Duodenal mucosa (tissue), 2 donors: ENCODE measurements around the gene WDR20.
"Not testable (repeated sequence)": the region's sequence is repeated elsewhere in the genome, so short reads cannot be mapped to it uniquely, and the experiment has no call there.

Experiments used
- H3K27ac ChIP-seq: one replicate; pipeline ENCODE4 v1.7.0; 2013; ENCODE audit warnings: low read depth, low read length
- H3K27me3 ChIP-seq, 2 donors: one replicate each; pipeline ENCODE4 v1.7.0; 2013; ENCODE audit warnings: low read length in 2 of 2, control low read depth in 1 of 2; ENCODE audit not compliant: insufficient read depth in 2 of 2, control insufficient read depth in 1 of 2
- H3K36me3 ChIP-seq, 2 donors: one replicate each; pipeline ENCODE4 v1.7.0; 2013; ENCODE audit warnings: low read length in 2 of 2, control low read depth in 1 of 2; ENCODE audit not compliant: insufficient read depth in 2 of 2, control insufficient read depth in 1 of 2
- H3K4me1 ChIP-seq, 2 donors: one replicate each; pipeline ENCODE4 v1.7.0; 2013; ENCODE audit warnings: low read length in 2 of 2, control low read depth in 1 of 2; ENCODE audit not compliant: insufficient read depth in 2 of 2, control insufficient read depth in 1 of 2
- H3K4me3 ChIP-seq, 2 donors: one replicate each; pipeline ENCODE4 v1.7.0; 2013; ENCODE audit warnings: low read length in 2 of 2, low read depth in 1 of 2
- H3K9ac ChIP-seq, 2 donors: one replicate each; pipeline ENCODE4 v1.7.0; 2013; ENCODE audit warnings: low read length in 2 of 2, low read depth in 1 of 2
- H3K9me3 ChIP-seq, 2 donors: one replicate each; pipeline ENCODE4 v1.7.0; 2013; ENCODE audit warnings: low read length in 2 of 2, control low read depth in 1 of 2; ENCODE audit not compliant: control insufficient read depth in 1 of 2

Gene WDR20

DNA sequence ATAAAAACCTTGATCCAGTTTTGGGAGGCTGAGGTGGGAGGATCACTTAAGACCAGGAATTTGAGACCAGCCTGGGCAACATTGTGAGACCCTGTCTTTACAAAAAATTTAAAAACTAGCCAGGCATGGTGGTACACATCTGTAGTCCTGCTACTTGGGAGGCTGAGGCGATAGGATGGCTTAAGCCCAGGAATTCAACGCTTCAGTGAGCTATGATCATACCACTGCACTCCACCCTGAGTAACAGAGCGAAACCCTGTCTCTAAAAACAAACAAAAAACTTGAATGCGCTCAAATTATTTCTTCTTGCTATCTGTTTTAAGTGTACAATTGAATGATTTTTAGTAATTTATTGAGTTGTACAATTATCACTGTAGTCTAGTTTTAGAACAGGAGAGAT, 20.1 kb downstream of the WDR20 start:
- no peak overlapping the region for H3K27ac ChIP-seq
- H3K9me3 ChIP-seq, result no peaks in the 10 kb centered on the region
- H3K9ac ChIP-seq, result no peak overlapping the region
- H3K4me1 ChIP-seq, result peaks cover 15 to 21% of the 10 kb centered on the region in 2 donors
- peaks cover 0 to 2% of the 10 kb centered on the region in 2 donors for H3K36me3 ChIP-seq
- H3K4me3 ChIP-seq, result no peak overlapping the region
- no peaks in the 10 kb centered on the region for H3K27me3 ChIP-seq

DNA sequence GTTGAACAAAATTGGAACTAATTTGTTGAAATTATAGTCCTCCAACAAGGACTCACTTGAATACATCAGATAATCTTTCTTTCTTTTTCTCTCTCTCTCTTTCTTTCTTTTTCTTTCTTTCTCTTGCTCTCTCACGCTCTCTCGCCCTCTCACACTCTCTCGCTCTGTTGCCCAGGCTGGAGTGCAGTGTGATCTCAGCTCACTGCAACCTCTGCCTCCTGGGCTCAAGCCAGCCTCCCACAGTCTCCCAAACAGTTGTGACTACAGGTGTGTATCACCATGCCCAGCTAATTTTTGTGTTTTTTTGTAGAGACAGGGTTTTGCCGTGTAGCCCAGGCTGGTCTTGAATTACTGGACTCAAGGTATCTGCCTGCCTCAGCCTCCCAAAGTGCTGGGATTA, 22.8 kb downstream of the WDR20 start:
- H3K27me3 ChIP-seq, result no peaks in the 10 kb centered on the region
- no peaks in the 10 kb centered on the region for H3K9me3 ChIP-seq
- H3K36me3 ChIP-seq, result peaks cover 0 to 4% of the 10 kb centered on the region in 2 donors
- H3K4me1 ChIP-seq, result peaks cover 11 to 19% of the 10 kb centered on the region in 2 donors
- no peak overlapping the region for H3K27ac ChIP-seq
- H3K9ac ChIP-seq, result no peak overlapping the region
- H3K4me3 ChIP-seq, result no peak overlapping the region

DNA sequence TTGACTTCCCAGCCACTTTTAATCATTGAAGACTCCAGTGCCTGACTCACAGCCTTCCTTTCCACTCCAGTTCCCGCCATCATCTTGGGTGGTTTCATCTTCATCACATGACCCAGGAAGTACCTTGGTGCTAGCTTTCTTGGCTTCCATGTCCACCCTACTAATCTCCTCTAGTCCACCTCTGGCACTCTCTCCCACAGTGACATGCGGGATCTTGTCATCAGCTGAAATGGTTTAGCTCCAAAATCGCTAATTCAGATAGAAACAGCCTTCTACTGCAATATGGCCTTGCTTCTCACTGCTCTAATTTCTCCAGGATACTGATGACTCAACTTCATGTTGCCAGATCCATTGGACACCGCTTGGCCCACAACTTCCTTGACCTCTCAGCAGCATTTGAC, 24.5 kb downstream of the WDR20 start:
- H3K9ac ChIP-seq, result no peak overlapping the region
- H3K27ac ChIP-seq, result no peak overlapping the region
- no peaks in the 10 kb centered on the region for H3K27me3 ChIP-seq
- peaks cover 3 to 8% of the 10 kb centered on the region in 2 donors for H3K36me3 ChIP-seq
- H3K4me1 ChIP-seq, result peaks cover 5 to 12% of the 10 kb centered on the region in 2 donors
- H3K9me3 ChIP-seq, result no peaks in the 10 kb centered on the region
- no peak overlapping the region for H3K4me3 ChIP-seq

DNA sequence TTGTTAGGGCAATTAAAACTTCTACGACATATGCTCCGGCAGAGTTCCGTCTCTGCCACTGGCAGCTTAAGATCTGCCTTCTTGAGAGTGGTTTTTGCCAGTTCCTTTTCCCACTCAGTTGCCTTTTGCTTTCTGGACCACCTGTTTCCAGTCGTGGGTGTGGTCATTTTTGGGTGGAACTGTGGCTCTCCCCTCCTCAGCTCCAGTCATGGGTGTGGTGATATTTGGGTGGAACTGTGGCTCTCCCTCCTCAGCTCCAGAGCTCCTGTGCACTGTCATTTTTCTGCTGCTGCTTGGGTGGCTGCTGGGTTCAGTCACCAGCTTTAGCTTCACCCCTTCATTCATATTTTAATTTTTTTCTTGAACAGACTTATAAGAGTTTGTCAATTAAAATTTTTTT, 25.3 kb downstream of the WDR20 start:
- H3K36me3 ChIP-seq, result peaks cover 3 to 8% of the 10 kb centered on the region in 2 donors
- H3K27me3 ChIP-seq, result no peaks in the 10 kb centered on the region
- no peak overlapping the region for H3K9ac ChIP-seq
- H3K4me3 ChIP-seq, result no peak overlapping the region
- peaks cover 5 to 12% of the 10 kb centered on the region in 2 donors for H3K4me1 ChIP-seq
- no peaks in the 10 kb centered on the region for H3K9me3 ChIP-seq
- no peak overlapping the region for H3K27ac ChIP-seq

DNA sequence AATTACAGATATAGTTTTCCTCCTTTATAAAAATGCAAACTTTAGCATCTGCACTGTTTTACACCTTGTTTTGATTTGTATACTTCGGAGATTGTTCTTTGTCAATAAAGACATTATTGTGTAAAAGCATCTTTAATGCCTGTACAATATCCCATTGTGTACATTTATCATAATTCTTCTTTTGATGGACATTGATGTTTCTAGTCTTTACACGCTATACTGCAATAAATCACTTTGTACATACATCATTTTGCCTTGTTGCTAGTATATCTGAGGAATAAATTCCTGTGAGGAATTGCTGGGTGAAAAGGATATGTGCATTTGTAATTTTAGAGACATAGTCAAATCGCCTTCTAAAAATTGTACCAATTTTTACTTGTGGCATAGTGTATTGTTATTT, 30.4 kb downstream of the WDR20 start:
- Histone ChIP-seq H3K4me1 (peaks cover 5 to 8% of the 10 kb centered on the region in 2 donors), H3K27ac (no peak overlapping the region), H3K36me3 (peaks cover 3 to 8% of the 10 kb centered on the region in 2 donors), H3K4me3 (no peak overlapping the region), H3K27me3 (no peaks in the 10 kb centered on the region), H3K9me3 (no peaks in the 10 kb centered on the region), H3K9ac (no peak overlapping the region)

DNA sequence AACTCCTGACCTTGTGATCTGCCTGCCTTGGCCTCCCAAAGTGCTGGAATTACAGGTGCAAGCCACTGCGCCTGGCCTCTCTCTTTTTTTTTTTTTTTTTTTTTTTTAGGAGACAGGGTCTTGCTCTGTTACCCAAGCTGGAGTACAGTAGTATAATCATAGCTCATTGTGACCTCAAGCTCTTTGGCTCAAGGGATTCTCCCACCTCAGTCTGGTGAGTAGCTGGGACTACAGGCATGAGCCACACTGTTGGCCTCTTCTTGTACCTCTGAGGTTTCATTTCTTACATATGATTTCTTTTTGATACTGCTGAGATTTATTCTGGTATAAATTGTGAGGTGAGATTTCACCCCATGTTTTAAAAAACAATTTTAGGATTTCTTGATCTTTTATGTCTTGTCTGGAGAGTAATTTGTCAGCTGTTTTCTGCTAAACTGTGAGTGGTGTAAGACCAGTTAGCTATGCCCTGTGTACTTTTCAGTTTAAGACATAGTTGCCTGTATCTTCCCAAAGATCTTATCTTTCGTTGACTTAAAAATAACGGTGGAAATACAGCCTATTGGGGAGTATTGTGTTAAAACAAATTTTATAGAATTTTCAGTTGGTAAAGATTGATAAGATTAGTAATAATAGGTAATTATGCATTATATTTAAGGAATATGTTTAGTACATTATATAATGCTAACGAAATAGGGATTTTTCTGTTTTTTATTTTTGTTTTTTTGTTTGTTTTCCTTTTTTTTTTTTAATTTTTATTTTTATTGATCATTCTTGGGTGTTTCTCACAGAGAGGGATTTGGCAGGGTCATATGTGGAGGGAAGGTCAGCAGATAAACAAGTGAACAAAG, 31.7 kb downstream of the WDR20 start:
- no peak overlapping the region for H3K9ac ChIP-seq
- no peak overlapping the region for H3K4me3 ChIP-seq
- no peak overlapping the region for H3K27ac ChIP-seq
- H3K4me1 ChIP-seq, result peaks cover 4 to 5% of the 10 kb centered on the region in 2 donors
- H3K27me3 ChIP-seq, result no peaks in the 10 kb centered on the region
- peaks cover 3 to 8% of the 10 kb centered on the region in 2 donors for H3K36me3 ChIP-seq
- H3K9me3 ChIP-seq, result no peaks in the 10 kb centered on the region

DNA sequence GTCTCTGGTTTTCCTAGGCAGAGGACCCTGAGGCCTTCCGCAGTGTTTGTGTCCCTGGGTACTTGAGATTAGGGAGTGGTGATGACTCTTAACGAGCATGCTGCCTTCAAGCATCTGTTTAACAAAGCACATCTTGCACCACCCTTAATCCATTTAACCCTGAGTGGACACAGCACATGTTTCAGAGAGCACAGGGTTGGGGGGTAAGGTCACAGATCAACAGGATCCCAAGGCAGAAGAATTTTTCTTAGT, 32.2 kb downstream of the WDR20 start:
- not testable (repeated sequence) for H3K9ac ChIP-seq, H3K36me3 ChIP-seq, H3K27ac ChIP-seq, H3K4me3 ChIP-seq, H3K9me3 ChIP-seq, H3K27me3 ChIP-seq, H3K4me1 ChIP-seq

DNA sequence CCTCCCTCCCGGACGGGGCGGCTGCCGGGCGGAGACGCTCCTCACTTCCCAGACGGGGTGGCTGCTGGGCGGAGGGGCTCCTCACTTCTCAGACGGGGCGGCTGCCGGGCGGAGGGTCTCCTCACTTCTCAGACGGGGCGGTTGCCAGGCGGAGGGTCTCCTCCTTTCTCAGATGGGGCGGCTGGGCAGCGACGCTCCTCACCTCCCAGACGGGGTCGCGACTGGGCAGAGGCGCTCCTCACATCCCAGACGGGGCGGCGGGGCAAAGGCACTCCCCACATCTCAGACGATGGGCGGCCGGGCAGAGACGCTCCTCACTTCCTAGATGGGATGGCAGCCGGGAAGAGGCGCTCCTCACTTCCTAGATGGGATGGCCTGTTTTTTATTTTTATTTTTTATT, 33.0 kb downstream of the WDR20 start:
- H3K9me3 ChIP-seq, H3K36me3 ChIP-seq, H3K4me1 ChIP-seq, H3K27ac ChIP-seq, H3K4me3 ChIP-seq, H3K27me3 ChIP-seq, H3K9ac ChIP-seq: not testable (repeated sequence)

DNA sequence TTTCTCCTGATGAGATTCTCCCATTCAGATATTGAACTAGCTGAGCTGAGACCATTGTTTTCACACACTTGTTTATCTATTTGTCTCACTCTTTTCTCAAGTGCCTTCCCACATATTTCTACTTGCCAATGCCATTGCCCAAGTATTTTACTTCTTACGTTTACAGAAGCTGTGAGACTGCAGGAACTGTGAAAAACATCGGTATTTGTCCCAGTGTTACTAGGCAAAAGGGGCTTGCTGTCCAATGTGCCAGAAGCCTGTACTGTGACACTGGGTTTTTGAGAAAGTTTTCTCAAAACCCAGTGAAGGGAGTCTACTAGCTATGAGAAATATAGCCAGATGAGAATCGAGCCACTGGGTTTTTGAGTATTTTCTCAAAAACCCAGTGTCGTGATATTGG, 37.5 kb downstream of the WDR20 start:
- Histone ChIP-seq H3K4me1 (peaks cover 0 to 2% of the 10 kb centered on the region in 2 donors), H3K9ac (no peak overlapping the region), H3K4me3 (no peak overlapping the region)

DNA sequence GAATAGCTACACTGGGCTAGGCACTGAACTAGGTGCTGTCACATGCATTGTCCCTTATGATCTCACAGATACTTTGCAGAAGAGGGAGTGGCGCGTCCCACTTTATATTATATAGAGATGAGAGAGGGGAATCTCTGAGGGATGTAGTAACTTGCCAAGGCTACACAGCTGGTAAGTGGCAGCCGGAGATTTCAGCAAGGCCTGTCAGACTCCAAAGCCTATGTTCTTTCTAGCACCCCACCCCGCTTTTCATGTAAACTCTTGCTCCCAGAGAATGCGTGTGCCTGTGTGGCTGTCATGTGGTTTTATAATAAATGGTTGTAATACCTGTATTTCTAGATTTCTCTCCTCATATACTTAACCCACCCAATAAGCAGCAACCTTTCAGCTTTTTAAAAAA, 39.1 kb downstream of the WDR20 start:
- no peak overlapping the region for H3K9ac ChIP-seq
- H3K4me1 ChIP-seq, result peaks cover 0 to 4% of the 10 kb centered on the region in 2 donors
- no peak overlapping the region for H3K4me3 ChIP-seq
- peaks cover 0 to 5% of the 10 kb centered on the region in 2 donors for H3K36me3 ChIP-seq
- no peaks in the 10 kb centered on the region for H3K27me3 ChIP-seq
- H3K27ac ChIP-seq, result no peak overlapping the region
- H3K9me3 ChIP-seq, result no peaks in the 10 kb centered on the region

More for the DNA sequence above, 37.5 kb downstream of the WDR20 start:
- no peaks in the 10 kb centered on the region for H3K27me3 ChIP-seq
- peaks cover 0 to 5% of the 10 kb centered on the region in 2 donors for H3K36me3 ChIP-seq
- no peaks in the 10 kb centered on the region for H3K9me3 ChIP-seq
- no peak overlapping the region for H3K27ac ChIP-seq
